ENCODE data around the gene UBE2QL1.

DNA sequence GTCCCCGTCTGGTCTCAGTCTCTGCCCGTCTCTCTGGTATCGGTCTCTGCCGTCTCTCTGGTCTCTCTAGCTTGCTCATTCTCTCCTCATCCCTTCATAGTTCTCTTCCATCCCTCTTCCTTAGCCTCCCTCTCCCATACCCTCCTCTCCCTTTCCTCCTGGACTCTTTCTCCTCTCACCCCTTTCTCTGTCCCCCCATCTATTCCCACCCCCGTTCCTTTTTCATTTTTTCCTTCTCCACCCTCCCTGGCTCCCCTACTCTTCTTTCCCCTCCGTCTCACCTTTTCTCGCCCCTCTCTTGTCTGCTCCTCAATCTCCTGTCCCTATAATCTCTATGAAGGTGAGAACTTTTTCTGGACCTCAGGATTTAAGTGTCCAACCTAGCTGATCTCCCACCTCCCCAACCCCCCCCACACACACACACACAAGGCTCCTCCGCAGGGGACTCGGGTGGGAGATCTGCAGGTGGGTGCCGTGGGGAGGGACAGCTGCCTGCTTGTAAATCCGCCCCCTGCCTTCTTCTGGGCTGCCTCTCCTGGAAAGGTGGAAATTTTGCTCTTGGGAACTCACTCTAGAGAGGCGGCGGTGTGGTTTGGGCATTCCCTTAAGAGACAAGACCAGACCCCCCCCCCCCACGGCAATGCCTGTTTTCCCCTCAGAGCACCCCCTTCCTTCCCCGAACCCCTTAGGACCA is 953 bp downstream of the UBE2QL1 start:
- TF ChIP-seq POLR2A (IDR thresholded peaks at IDR 0.05) (no peak), EP300 (IDR thresholded peaks at IDR 0.05) (no peak)
- TF ChIP-seq, protein P1, sequence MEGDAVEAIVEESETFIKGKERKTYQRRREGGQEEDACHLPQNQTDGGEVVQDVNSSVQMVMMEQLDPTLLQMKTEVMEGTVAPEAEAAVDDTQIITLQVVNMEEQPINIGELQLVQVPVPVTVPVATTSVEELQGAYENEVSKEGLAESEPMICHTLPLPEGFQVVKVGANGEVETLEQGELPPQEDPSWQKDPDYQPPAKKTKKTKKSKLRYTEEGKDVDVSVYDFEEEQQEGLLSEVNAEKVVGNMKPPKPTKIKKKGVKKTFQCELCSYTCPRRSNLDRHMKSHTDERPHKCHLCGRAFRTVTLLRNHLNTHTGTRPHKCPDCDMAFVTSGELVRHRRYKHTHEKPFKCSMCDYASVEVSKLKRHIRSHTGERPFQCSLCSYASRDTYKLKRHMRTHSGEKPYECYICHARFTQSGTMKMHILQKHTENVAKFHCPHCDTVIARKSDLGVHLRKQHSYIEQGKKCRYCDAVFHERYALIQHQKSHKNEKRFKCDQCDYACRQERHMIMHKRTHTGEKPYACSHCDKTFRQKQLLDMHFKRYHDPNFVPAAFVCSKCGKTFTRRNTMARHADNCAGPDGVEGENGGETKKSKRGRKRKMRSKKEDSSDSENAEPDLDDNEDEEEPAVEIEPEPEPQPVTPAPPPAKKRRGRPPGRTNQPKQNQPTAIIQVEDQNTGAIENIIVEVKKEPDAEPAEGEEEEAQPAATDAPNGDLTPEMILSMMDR (IDR thresholded peaks at IDR 0.05) = no peak
